GM10248 (cell line): ENCODE data around the gene CDK5RAP2.

Experiments used
- CTCF ChIA-PET: fragments of 300-600 bp; sonication (Branson Sonifier 250); formaldehyde crosslinking; extraction: SDS; loops from one replicate; lab custom pipeline; 2021; ENCODE audit warnings: antibody characterized with exemption; lab: Yijun Ruan, JAX
- POLR2A ChIA-PET: fragments of 350-650 bp; sonication (Branson Sonifier 250); formaldehyde crosslinking; extraction: SDS; loops from one replicate; lab custom pipeline; 2020; ENCODE audit warnings: antibody characterized with exemption; lab: Yijun Ruan, JAX
- DNase-seq: peaks from one replicate; pipeline ENCODE4 v3.0.0; 2012; ENCODE audit errors: extremely low spot score
- TF ChIP-seq, protein P1 (sequence below): IDR thresholded peaks from 2 replicates; pipeline ENCODE4 v1.5.1; 2012; ENCODE audit warnings: mild to moderate bottlenecking, low read depth; ENCODE audit errors: extremely low read depth, missing control alignments, control extremely low read depth

The CDK5RAP2 gene

DNA sequence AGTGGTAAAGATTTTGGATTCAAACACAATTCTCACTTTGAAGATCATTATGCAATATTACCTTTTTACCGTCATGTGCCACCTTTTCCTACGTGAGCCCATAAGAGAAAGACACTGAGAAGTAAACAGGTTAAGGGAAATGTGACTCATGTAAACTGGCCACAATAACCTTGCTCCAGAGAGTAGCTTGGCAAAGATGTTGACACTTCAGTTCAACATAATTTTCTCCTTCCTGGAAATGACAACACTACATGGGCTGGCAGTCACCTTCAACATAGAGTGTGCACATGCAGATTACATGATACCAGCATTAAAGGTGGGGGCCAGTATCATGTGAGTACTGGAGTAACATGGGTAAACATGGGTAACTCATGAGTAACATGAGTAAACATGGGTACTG is 141.9 kb downstream of the CDK5RAP2 start:
- CTCF ChIA-PET = interaction anchor here (1.0 to 3.3 kb wide), 5 partner anchors 11 to 44 kb away, joined by 3 to 16 read pairs (median 9); no protein-coding TSS in a partner anchor
- TF ChIP-seq, protein P1, sequence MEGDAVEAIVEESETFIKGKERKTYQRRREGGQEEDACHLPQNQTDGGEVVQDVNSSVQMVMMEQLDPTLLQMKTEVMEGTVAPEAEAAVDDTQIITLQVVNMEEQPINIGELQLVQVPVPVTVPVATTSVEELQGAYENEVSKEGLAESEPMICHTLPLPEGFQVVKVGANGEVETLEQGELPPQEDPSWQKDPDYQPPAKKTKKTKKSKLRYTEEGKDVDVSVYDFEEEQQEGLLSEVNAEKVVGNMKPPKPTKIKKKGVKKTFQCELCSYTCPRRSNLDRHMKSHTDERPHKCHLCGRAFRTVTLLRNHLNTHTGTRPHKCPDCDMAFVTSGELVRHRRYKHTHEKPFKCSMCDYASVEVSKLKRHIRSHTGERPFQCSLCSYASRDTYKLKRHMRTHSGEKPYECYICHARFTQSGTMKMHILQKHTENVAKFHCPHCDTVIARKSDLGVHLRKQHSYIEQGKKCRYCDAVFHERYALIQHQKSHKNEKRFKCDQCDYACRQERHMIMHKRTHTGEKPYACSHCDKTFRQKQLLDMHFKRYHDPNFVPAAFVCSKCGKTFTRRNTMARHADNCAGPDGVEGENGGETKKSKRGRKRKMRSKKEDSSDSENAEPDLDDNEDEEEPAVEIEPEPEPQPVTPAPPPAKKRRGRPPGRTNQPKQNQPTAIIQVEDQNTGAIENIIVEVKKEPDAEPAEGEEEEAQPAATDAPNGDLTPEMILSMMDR = no peak

DNA sequence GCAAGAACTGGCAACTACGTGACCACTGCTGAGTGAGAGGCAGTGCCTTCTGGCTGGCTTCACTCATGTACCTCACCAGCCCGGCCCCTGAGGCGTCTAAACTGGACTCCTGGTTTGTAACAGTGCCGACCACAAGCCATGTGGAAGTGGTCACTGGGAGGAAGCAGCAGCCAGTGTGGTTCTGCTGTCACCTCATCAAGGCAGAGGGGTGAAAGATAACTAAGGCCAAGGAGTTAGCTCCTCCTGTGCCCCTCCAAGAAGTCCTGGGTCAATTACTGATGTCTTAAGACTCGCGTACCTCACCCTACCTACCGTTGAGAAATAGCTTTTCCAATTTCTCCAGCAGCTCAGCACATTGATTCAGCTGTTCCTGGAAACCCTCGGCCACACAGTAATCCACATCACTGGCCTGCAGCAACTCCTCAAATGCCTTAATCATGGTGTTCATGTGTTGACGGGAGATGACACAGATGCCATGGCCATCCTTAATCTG is 142.9 kb downstream of the CDK5RAP2 start:
- no peak for DNase-seq
- ChIA-PET POLR2A (no interaction called here), CTCF (interaction anchor here (0.6 to 3.3 kb wide), 5 partner anchors 10 to 42 kb away, joined by 3 to 16 read pairs (median 3); no protein-coding TSS in a partner anchor)
- TF ChIP-seq, protein P1 = no peak

More for the DNA sequence above, 141.9 kb downstream of the CDK5RAP2 start:
- no peak for DNase-seq
- POLR2A ChIA-PET = no interaction called here

DNA sequence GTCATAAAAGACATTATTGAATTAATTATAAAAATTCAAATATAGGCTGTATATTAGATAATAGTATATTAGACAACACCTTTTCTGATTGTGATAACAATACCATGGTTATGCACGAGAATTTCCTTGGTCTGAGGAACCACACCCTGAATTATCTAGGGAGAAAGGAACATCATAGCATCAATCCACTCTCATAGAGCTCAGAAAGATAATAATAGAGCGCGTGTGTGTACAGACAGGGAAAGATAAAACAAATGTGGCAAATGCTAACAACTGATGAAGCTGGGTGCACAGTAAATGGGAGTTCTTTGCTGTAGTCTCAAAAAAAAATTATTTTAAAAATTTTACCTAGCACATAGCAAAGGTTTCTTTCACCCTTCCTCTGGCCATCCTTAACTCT is 143.5 kb downstream of the CDK5RAP2 start:
- POLR2A ChIA-PET = no interaction called here
- CTCF ChIA-PET = interaction anchor here (0.7 kb wide), 1 partner anchor 13 kb away, joined by 3 read pairs; no protein-coding TSS in a partner anchor
- DNase-seq = no peak
- TF ChIP-seq, protein P1 = no peak

DNA sequence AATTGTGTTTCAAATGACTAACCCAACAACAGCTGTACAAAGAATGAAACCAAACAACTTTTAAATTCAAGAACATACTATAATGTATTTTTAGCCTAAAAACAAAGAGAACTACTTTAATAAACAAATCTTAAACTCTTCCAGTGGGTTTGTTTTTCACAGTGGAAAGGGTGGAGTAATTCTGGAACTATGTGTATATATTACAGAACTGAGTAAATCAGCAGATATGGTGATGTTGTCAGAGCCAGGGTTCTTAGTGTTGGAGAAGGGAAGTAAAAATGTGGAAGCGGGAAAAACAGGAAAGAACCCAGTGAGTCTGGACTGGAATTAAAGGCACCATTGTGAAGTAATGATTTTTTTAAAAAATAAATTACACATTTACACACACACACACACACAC is 144.9 kb downstream of the CDK5RAP2 start:
- POLR2A ChIA-PET = no interaction called here
- CTCF ChIA-PET = no interaction called here
- DNase-seq = no peak
- TF ChIP-seq, protein P1 = no peak

DNA sequence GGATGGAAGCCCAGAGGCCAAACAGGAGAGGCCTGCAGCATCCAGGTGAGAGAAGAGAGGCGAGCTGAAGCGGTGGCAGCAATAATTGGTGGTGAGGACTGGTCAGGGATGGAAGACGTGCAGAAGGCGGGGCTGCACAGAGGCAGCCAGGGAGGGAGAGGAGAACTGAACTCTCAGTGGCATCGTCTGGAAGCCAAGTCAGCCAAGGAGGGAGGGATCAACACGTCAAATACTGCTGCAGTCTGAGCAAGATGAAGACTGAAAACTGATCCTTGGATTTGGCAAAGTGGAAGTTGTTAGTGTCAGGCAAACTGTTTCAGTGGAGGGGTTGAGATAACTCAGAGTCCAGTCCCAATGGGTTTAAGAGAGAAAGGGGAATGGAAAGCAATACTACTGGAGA is 145.4 kb downstream of the CDK5RAP2 start:
- POLR2A ChIA-PET = no interaction called here
- CTCF ChIA-PET = no interaction called here
- TF ChIP-seq, protein P1 = no peak
- DNase-seq = no peak

DNA sequence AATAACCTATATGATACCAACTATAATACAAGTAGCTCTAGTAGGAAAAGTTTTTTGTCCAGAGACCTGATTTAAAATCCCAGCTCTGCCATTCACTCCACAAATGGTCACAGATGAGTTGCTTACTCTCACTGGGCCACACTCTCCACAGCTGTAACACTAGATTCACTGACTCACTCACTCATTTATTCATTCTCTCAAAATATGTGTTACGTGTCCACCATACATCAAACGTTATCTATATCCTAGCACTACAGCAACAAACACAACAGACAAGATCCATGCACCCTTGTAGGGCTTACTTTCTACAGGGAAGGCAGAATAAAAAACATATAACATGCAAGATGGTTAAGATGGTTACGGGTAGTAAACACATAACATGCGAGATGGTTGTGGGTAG is 146.3 kb downstream of the CDK5RAP2 start:
- CTCF ChIA-PET = interaction anchor here (0.9 kb wide), 1 partner anchor 132 kb away, joined by 3 read pairs; no protein-coding TSS in a partner anchor
- no peak for DNase-seq
- POLR2A ChIA-PET = no interaction called here
- TF ChIP-seq, protein P1 = no peak
